ENCODE measurements around the gene HOMEZ.
"Not testable (repeated sequence)": the region's sequence is repeated elsewhere in the genome, so short reads cannot be mapped to it uniquely, and the experiment has no call there.

Gene HOMEZ

GRCh38 chr14:23275412-23275811 lies 10.5 kb downstream of the HOMEZ start:
- DNase-seq = no peak

- DNase-seq = no peak
Measured at GRCh38 chr14:23269193-23269592, 16.7 kb downstream of the HOMEZ start.

- DNase-seq = not testable (repeated sequence)
Measured at GRCh38 chr14:23260849-23261248, 25.1 kb downstream of the HOMEZ start.

- DNase-seq = no peak
Measured at GRCh38 chr14:23259426-23259825, 26.5 kb downstream of the HOMEZ start.

GRCh38 chr14:23258256-23258655 lies 27.7 kb downstream of the HOMEZ start:
- no peak for DNase-seq

GRCh38 chr14:23252420-23253333 lies 33.3 kb downstream of the HOMEZ start:
- DNase-seq = no peak

GRCh38 chr14:23252006-23252405 lies 33.9 kb downstream of the HOMEZ start:
- DNase-seq = no peak

GRCh38 chr14:23249824-23250223 lies 36.1 kb downstream of the HOMEZ start:
- DNase-seq = no peak

GRCh38 chr14:23248601-23249000 lies 37.3 kb downstream of the HOMEZ start:
- no peak for DNase-seq

GRCh38 chr14:23245282-23245681 lies 40.6 kb downstream of the HOMEZ start:
- no peak for DNase-seq

- DNase-seq = no peak
Measured at GRCh38 chr14:23243066-23243465, 42.9 kb downstream of the HOMEZ start.

GRCh38 chr14:23242076-23242475 lies 43.9 kb downstream of the HOMEZ start:
- DNase-seq = no peak

- DNase-seq = not testable (repeated sequence)
Measured at GRCh38 chr14:23241061-23241715, 44.7 kb downstream of the HOMEZ start.

GRCh38 chr14:23240661-23241060 lies 45.3 kb downstream of the HOMEZ start:
- no peak for DNase-seq

GRCh38 chr14:23237772-23238594 lies 47.9 kb downstream of the HOMEZ start, which contains the start of gene RNF212B:
Gene RNF212B (plus strand): TSS chr14:23237936. CDS start chr14:23240346, 2,410 bp downstream.
- peak; percentile 70 for DNase-seq

- DNase-seq = not testable (repeated sequence)
Measured at GRCh38 chr14:23232241-23232808, 53.6 kb downstream of the HOMEZ start.

- DNase-seq = no peak
Measured at GRCh38 chr14:23228812-23229211, 57.1 kb downstream of the HOMEZ start.

- no peak for DNase-seq
Measured at GRCh38 chr14:23227566-23227965, 58.4 kb downstream of the HOMEZ start.

GRCh38 chr14:23224958-23225357 lies 61.0 kb downstream of the HOMEZ start:
- not testable (repeated sequence) for DNase-seq

Measured in CD4-positive, alpha-beta T cell treated with Interleukin-10 for 1 hour (primary cell).